Endothelial cell of umbilical vein (primary cell): ENCODE data around the gene ACOX1. TPM values are rescaled to one million over a fixed set of nuclear protein-coding genes. Genes with fewer than 3 reads are reported as not detected.

Experiments used
- BruUV-seq: library from RNA; stranded (reverse); fragments of 400-500 nt; replicated peaks from 2 replicates; lab custom pipeline; 2021; lab: Mats Ljungman, UMichigan
- CTCF ChIA-PET: fragments of 300-600, 350-600 bp; sonication (Branson Sonifier 250); formaldehyde crosslinking; loops from one replicate; lab custom pipeline; 2021; ENCODE audit warnings: antibody characterized with exemption, inconsistent platforms; lab: Charles Lee
- POLR2A ChIA-PET: fragments of 300-600, 350-600 bp; sonication (Branson Sonifier 250); formaldehyde crosslinking; loops from one replicate; lab custom pipeline; 2021; ENCODE audit warnings: antibody characterized with exemption, inconsistent platforms; lab: Charles Lee
- DNase-seq: peaks from one replicate; pipeline ENCODE4 v3.0.0-alpha.2; 2011; ENCODE audit warnings: low read depth, low spot score
- FAIRE-seq: peaks from 2 replicates; lab custom pipeline; 2011; peaks lifted over from hg19 to GRCh38; lab: Jason Lieb, UNC
- H2AFZ ChIP-seq: 2 replicates; pipeline ENCODE4 v1.6.0; 2012; ENCODE audit warnings: low read depth, low read length, control low read depth, inconsistent platforms
- H3K27ac ChIP-seq: 2 replicates; pipeline ENCODE4 v1.5.1; 2011; ENCODE audit warnings: low read depth, mild to moderate bottlenecking, control low read depth, low read length, moderate library complexity; ENCODE audit not compliant: insufficient read depth
- H3K27me3 ChIP-seq, 2 experiments: 2 replicates each; pipeline versions ENCODE4 v1.6.0 to v1.6.1; 2011; ENCODE audit warnings: low read length in 2 of 2, mixed read lengths in 1 of 2; ENCODE audit not compliant: control insufficient read depth in 2 of 2, insufficient read depth in 2 of 2
- H3K36me3 ChIP-seq, 2 experiments: 2 replicates in 1 of 2; 3 replicates in 1 of 2; pipeline ENCODE4 v1.5.1; 2011; ENCODE audit warnings: low read length in 2 of 2, mild to moderate bottlenecking in 1 of 2, moderate library complexity in 1 of 2; ENCODE audit not compliant: control insufficient read depth in 2 of 2, insufficient read depth in 2 of 2; ENCODE audit errors: extremely low read depth in 1 of 2
- H3K4me1 ChIP-seq: 3 replicates; pipeline ENCODE4 v1.5.1; 2011; ENCODE audit warnings: mild to moderate bottlenecking, low read length; ENCODE audit not compliant: control insufficient read depth, insufficient read depth; ENCODE audit errors: extremely low read depth
- H3K4me2 ChIP-seq: 2 replicates; pipeline ENCODE4 v1.6.1; 2011; ENCODE audit warnings: low read length, control low read depth, mixed read lengths; ENCODE audit not compliant: insufficient read depth
- H3K4me3 ChIP-seq, 3 experiments: fragments of 200-600 bp in 1 of 3; sonication (generic), shearing (Covaris generic) in 1 of 3; replicated peaks in 1 of 3; 2 replicates each; pipeline ENCODE4 v1.5.1; 2011 to 2016; ENCODE audit warnings: control low read depth in 3 of 3, low read length in 3 of 3, mild to moderate bottlenecking in 2 of 3, inconsistent platforms in 1 of 3, low read depth in 1 of 3, moderate library complexity in 1 of 3; ENCODE audit not compliant: insufficient read depth in 1 of 3
- H3K79me2 ChIP-seq: 2 replicates; pipeline ENCODE4 v1.6.0; 2012; ENCODE audit warnings: low read length, inconsistent platforms; ENCODE audit not compliant: control insufficient read depth, insufficient read depth
- H3K9ac ChIP-seq: replicated peaks from 2 replicates; pipeline ENCODE3; 2011; ENCODE audit warnings: low read length, control low read depth; ENCODE audit not compliant: insufficient read depth; ENCODE audit errors: extremely low read depth
- H3K9me1 ChIP-seq: replicated peaks from 3 replicates; pipeline ENCODE4 v1.6.0; 2011; ENCODE audit warnings: mild to moderate bottlenecking, low read length; ENCODE audit not compliant: control insufficient read depth, insufficient read depth; ENCODE audit errors: extremely low read depth
- H3K9me3 ChIP-seq: replicated peaks from 2 replicates; pipeline ENCODE4 v1.5.1; 2012; ENCODE audit warnings: low read length, inconsistent platforms; ENCODE audit not compliant: control insufficient read depth, insufficient read depth
- H4K20me1 ChIP-seq: replicated peaks from 2 replicates; pipeline ENCODE3; 2011; ENCODE audit warnings: mild to moderate bottlenecking, low read length; ENCODE audit not compliant: control insufficient read depth, insufficient read depth; ENCODE audit errors: extremely low read depth
- CTCF ChIP-seq, 2 donors: IDR thresholded peaks; 1 replicate in 1 of 2; 2 replicates in 1 of 2; pipeline ENCODE4 v1.5.1; 2011; ENCODE audit warnings: low read length in 2 of 2, mild to moderate bottlenecking in 2 of 2, moderate library complexity in 2 of 2, control low read depth in 1 of 2, inconsistent platforms in 1 of 2, low read depth in 1 of 2; ENCODE audit not compliant: insufficient read depth in 1 of 2; ENCODE audit errors: extremely low read depth in 1 of 2
- EZH2 ChIP-seq: IDR thresholded peaks from 2 replicates; pipeline ENCODE4 v1.6.1; 2012; ENCODE audit warnings: borderline replicate concordance, low read depth, mild to moderate bottlenecking, moderate library complexity, low read length, inconsistent platforms; ENCODE audit not compliant: severe bottlenecking
- FOS ChIP-seq: IDR thresholded peaks from 2 replicates; pipeline ENCODE4 v1.6.1; 2011; ENCODE audit warnings: mild to moderate bottlenecking, low read length, moderate library complexity, borderline replicate concordance; ENCODE audit not compliant: insufficient read depth
- GATA2 ChIP-seq: IDR thresholded peaks from 2 replicates; pipeline ENCODE4 v1.7.0; 2011; ENCODE audit warnings: low read depth, mild to moderate bottlenecking, moderate library complexity, mixed read lengths, low read length; ENCODE audit not compliant: insufficient read length, insufficient read depth
- JUN ChIP-seq: IDR thresholded peaks from 2 replicates; pipeline ENCODE4 v1.6.1; 2011; ENCODE audit warnings: borderline replicate concordance, low read depth; ENCODE audit not compliant: insufficient read length, insufficient read depth
- MYC ChIP-seq: IDR thresholded peaks from one replicate; pipeline ENCODE4 v1.6.1; 2011; ENCODE audit warnings: mild to moderate bottlenecking, low read depth, low read length
- POLR2A ChIP-seq: IDR thresholded peaks from 2 replicates; pipeline ENCODE4 v1.6.1; 2012; ENCODE audit warnings: low read depth, mild to moderate bottlenecking, control low read depth, low read length
- POLR2AphosphoS5 ChIP-seq: IDR thresholded peaks from 2 replicates; pipeline ENCODE4 v1.6.1; 2012; ENCODE audit warnings: low read depth, mild to moderate bottlenecking, control low read depth, low read length, moderate library complexity; ENCODE audit not compliant: insufficient read depth
- dilution Hi-C: fragments of 300-500 bp; cut with MboI; formaldehyde crosslinking; loops from one replicate; pipeline ENCODE4 v1.15.0; 2019; ENCODE audit warnings: low sequenced_read_pairs; ENCODE audit not compliant: extremely low pct_ligation_motif_present
- intact Hi-C: fragments of 100-400 bp; cut with micrococcal nuclease; formaldehyde crosslinking; loops from one replicate; pipeline ENCODE4 v1.10.0; 2022
- polyA plus RNA-seq, 4 experiments: library from polyadenylated mRNA; depleted of rRNA in 3 of 4; stranded (reverse) in 3 of 4; unstranded in 1 of 4; fragments of >200 nt; gene quantifications; 2 replicates each; pipeline versions ENCODE4 v1.2.1 to v1.2.3, GENCODE V29; 2011 to 2012; ENCODE audit warnings: missing spikeins in 1 of 4
- total RNA-seq: library from RNA; stranded (reverse); gene quantifications from 2 replicates; pipeline ENCODE4 v1.2.3, GENCODE V29; 2021
- TF ChIP-seq, protein P1 (sequence below): IDR thresholded peaks from 2 replicates; pipeline ENCODE4 v1.6.1; 2011; ENCODE audit not compliant: insufficient read depth, insufficient read length

Gene ACOX1
- total and polyA plus RNA-seq, 2 donors (not counting 3 experiments of a cell fraction or from before 2014, with no cell fraction given): 17.9 to 45.1 TPM

- Histone ChIP-seq H3K27ac (no peak overlapping the region), H3K4me2 (no peak overlapping the region), H3K4me3 (no peak overlapping the region), H3K79me2 (no peaks in the 10 kb centered on the region), H3K9ac (no peak overlapping the region), H4K20me1 (no peaks in the 10 kb centered on the region), H3K9me1 (no peaks in the 10 kb centered on the region), H2AFZ (no peak overlapping the region), H3K36me3 (no peaks in the 10 kb centered on the region), H3K27me3 (no peaks in the 10 kb centered on the region), H3K4me1 (no peaks in the 10 kb centered on the region), H3K9me3 (no peaks in the 10 kb centered on the region)
- TF ChIP-seq CTCF (IDR thresholded peaks at IDR 0.05; ENCODE audit: extremely low read depth in 1 of 2, insufficient read depth in 1 of 2, low read depth in 1 of 2, low read length in 2 of 2): no peak
- no peak for TF ChIP-seq JUN
- no peak for TF ChIP-seq FOS
- no peak for TF ChIP-seq EZH2
- no peak for TF ChIP-seq GATA2
- no peak for TF ChIP-seq MYC
- TF ChIP-seq, protein P1, sequence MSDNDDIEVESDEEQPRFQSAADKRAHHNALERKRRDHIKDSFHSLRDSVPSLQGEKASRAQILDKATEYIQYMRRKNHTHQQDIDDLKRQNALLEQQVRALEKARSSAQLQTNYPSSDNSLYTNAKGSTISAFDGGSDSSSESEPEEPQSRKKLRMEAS: no peak
- no peak for TF ChIP-seq POLR2AphosphoS5
- no peak for TF ChIP-seq POLR2A
- ChIA-PET CTCF (interaction anchor here (0.9 kb wide), 1 partner anchor 8 kb away, joined by 3 read pairs; no protein-coding TSS in a partner anchor), POLR2A (no interaction called here)
- dilution Hi-C loops (no loop called here), intact Hi-C loops (no loop called here)
- BruUV-seq: no TSS peak
- DNase-seq (no peak), FAIRE-seq (no peak)
These were observed 43.3 kb upstream of the ACOX1 start for GRCh38 chr17:76022285-76022684.
